Activated CD4-positive, alpha-beta memory T cell treated with anti-CD3 and anti-CD28 coated beads, Interleukin-2, amount 10 ng/mL, durations not matched to agents 7 days and 5 days (primary cell): ENCODE data around the gene CALHM3. TPM values are rescaled to one million over a fixed set of nuclear protein-coding genes. Genes with fewer than 3 reads are reported as not detected.

Source experiments
- CTCF ChIA-PET: fragments of 350-600 bp; sonication (Branson Sonifier 250); formaldehyde crosslinking; loops from one replicate; lab custom pipeline; 2021; ENCODE audit warnings: antibody characterized with exemption, inconsistent platforms; lab: Charles Lee
- POLR2A ChIA-PET: fragments of 350-600 bp; sonication (Branson Sonifier 250); formaldehyde crosslinking; loops from one replicate; lab custom pipeline; 2021; ENCODE audit warnings: antibody characterized with exemption; lab: Charles Lee
- DNase-seq: peaks from one replicate; pipeline ENCODE4 v3.0.0-alpha.2; 2020
- H3K27ac Mint-ChIP-seq: one replicate; pipeline ENCODE4 v1.8.0; 2021; ENCODE audit warnings: mild to moderate bottlenecking, mixed read lengths
- H3K27me3 Mint-ChIP-seq: one replicate; pipeline ENCODE4 v1.8.0; 2021; ENCODE audit warnings: mixed read lengths
- H3K36me3 Mint-ChIP-seq: one replicate; pipeline ENCODE4 v1.8.0; 2021; ENCODE audit warnings: low read depth, mixed read lengths
- H3K4me1 Mint-ChIP-seq: one replicate; pipeline ENCODE4 v1.8.0; 2021; ENCODE audit warnings: mixed read lengths
- H3K4me3 Mint-ChIP-seq: one replicate; pipeline ENCODE4 v1.8.0; 2021; ENCODE audit warnings: mild to moderate bottlenecking, mixed read lengths
- H3K9me3 Mint-ChIP-seq: one replicate; pipeline ENCODE4 v1.8.0; 2021; ENCODE audit warnings: mixed read lengths
- total RNA-seq, 2 experiments: library from RNA; stranded (reverse); gene quantifications; one replicate each; pipeline ENCODE4 v1.2.3, GENCODE V29; 2021

The CALHM3 gene
- total RNA-seq, 2 experiments from 2014 or later: 0.48 to 0.53 TPM

DNA sequence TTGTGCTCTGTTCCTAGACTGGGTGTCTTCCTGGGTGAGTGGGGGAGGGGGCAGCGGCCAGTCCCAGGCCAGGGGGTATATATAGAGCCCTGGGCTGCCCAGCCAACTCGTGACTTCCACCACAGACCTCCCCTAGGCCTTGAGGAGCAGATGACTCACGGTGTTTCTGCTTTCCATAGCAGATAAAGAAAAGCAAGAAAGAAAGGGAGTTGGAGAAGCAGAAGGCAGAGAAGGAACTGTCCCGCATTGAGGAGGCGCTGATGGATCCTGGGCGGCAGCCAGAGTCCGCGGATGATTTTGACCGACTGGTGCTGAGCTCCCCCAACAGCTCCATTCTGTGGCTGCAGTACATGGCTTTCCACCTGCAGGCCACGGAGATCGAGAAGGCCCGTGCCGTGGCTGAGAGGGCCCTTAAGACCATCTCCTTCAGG is 37.0 kb downstream of the CALHM3 start:
- CTCF ChIA-PET: interaction anchor here (0.7 to 1.2 kb wide), 4 partner anchors 9 to 44 kb away, joined by 3 to 10 read pairs (median 3); no protein-coding TSS in a partner anchor
- DNase-seq: no peak
- POLR2A ChIA-PET: interaction anchor here (1.2 to 4.8 kb wide), 3 partner anchors 9 to 43 kb away, joined by 3 to 22 read pairs (median 9); partner anchors contain the start of gene CALHM2
- Mint-ChIP-seq H3K36me3 (peaks cover 80% of the 10 kb centered on the region), H3K27me3 (no peaks in the 10 kb centered on the region), H3K9me3 (no peaks in the 10 kb centered on the region), H3K27ac (no peak overlapping the region), H3K4me3 (no peak overlapping the region), H3K4me1 (peaks cover 20% of the 10 kb centered on the region)

DNA sequence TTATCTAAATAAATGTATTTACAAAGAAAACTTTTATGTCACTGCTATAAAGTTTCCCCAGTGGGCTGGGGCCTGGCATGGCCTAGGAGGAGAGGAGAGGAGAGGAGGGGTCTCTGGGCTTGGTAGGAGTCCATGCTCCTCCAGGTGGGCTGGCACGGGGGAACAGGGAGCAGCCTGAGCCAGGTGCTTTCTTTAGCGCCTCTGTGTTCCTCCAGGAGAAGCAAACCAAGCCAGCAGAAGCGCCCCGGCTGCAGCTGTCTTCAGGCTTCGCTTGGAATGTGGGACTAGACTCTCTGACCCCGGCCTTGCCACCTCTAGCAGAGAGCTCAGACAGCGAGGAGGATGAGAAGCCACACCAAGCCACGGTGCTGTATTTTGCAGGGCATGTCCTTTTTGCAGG is 37.4 kb downstream of the CALHM3 start:
- DNase-seq: no peak
- no peak overlapping the region for H3K27ac Mint-ChIP-seq
- CTCF ChIA-PET: no interaction called here
- peaks cover 21% of the 10 kb centered on the region for H3K4me1 Mint-ChIP-seq
- POLR2A ChIA-PET: interaction anchor here (2.4 to 4.8 kb wide), 2 partner anchors 9 to 11 kb away, joined by 9 to 22 read pairs; partner anchors contain the start of gene CALHM2
- no peak overlapping the region for H3K4me3 Mint-ChIP-seq
- H3K9me3 Mint-ChIP-seq: no peaks in the 10 kb centered on the region
- no peaks in the 10 kb centered on the region for H3K27me3 Mint-ChIP-seq
- H3K36me3 Mint-ChIP-seq: peaks cover 80% of the 10 kb centered on the region

DNA sequence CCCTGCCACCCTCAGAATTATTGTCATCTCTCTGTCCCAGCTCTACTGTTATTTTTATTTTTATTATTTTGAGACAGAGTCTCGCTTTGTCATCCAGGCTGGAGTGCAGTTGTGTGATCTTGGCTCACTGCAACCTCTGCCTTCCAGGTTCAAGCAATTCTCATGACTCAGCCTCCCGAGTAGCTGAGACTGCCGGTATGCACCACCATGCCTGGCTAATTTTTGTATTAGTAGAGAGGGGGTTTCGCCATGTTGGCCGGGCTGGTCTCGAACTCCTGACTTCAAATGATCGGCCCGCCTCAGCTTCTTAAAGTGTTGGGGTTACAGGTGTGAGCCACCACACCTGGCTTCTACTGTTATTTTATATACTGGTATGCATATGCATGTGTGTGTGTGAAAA is 37.8 kb downstream of the CALHM3 start:
- Mint-ChIP-seq H3K27ac (no peak overlapping the region), H3K9me3 (no peaks in the 10 kb centered on the region), H3K27me3 (no peaks in the 10 kb centered on the region), H3K36me3 (peaks cover 81% of the 10 kb centered on the region), H3K4me1 (peaks cover 21% of the 10 kb centered on the region), H3K4me3 (no peak overlapping the region)
- ChIA-PET CTCF (no interaction called here), POLR2A (interaction anchor here (2.4 to 4.8 kb wide), 2 partner anchors 9 to 11 kb away, joined by 9 to 22 read pairs; partner anchors contain the start of gene CALHM2)
- no peak for DNase-seq

DNA sequence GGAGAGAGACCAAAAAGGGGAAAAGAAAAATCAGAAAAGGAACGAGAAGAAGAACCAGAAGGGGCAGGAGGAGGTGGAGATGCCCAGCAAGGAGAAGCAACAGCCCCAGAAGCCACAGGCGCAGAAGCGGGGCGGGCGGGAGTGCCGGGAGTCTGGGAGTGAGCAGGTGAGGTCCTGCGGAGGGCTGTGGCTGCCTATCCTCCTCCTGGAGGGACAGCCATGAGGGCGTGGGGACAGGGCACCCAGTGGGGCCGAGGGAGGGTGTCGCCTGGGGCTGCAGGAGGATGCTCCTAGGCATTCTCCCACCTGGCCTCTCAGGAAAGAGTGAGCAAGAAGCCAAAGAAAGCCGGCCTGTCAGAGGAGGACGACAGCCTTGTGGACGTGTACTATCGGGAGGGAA is 38.6 kb downstream of the CALHM3 start:
- CTCF ChIA-PET: no interaction called here
- H3K9me3 Mint-ChIP-seq: no peaks in the 10 kb centered on the region

DNA sequence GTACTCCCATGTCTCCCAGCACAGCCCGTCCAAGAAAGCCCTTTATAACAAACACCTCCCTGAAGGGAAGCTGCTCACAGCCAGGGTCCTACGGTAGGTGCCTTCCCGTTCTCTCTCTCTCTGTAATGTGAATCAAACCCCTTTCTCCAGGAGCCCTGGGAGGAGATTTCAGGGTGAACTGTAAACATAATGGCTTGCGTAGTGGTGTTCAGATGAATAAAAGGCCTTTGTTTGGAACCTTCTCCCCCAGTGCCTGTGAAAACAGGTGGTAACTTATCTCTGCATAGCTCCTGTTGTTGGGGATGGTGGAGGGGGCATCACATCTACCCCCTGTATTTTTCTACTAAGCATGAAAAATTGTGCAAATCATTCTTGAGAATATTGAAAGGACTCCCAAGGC is 39.3 kb downstream of the CALHM3 start:
- Mint-ChIP-seq H3K27ac (no peak overlapping the region), H3K4me3 (no peak overlapping the region), H3K27me3 (no peaks in the 10 kb centered on the region), H3K36me3 (peaks cover 75% of the 10 kb centered on the region), H3K9me3 (no peaks in the 10 kb centered on the region), H3K4me1 (peaks cover 9% of the 10 kb centered on the region)
- POLR2A ChIA-PET: no interaction called here
- CTCF ChIA-PET: no interaction called here
- no peak for DNase-seq

More for the DNA sequence above, 38.6 kb downstream of the CALHM3 start:
- Mint-ChIP-seq H3K4me3 (no peak overlapping the region), H3K27ac (peak overlapping the region; percentile 23), H3K36me3 (peaks cover 78% of the 10 kb centered on the region), H3K27me3 (no peaks in the 10 kb centered on the region), H3K4me1 (peaks cover 15% of the 10 kb centered on the region)
- no peak for DNase-seq
- POLR2A ChIA-PET: interaction anchor here (4.8 kb wide), 1 partner anchor 12 kb away, joined by 22 read pairs; the partner anchor contains the start of gene CALHM2

DNA sequence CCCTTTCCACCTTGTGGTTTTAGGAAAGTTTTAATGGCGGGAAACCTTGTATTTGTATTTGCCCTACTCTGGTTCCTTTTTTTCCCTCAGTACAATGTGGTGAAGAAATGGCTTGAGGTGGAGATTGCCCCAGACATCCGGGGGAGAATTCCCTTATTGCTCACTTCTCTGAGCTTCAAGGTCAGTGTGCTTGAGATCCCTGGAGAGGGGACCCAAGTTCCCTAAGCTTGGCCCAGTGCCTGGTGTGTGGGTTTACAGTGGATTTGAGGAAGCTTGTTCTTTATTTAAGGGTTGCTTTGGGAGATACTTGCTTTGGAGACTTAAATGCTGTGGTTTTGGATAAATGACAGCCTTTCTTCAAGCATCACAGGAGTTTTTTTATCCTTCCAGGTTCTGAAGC is 45.2 kb downstream of the CALHM3 start:
- Mint-ChIP-seq H3K9me3 (no peaks in the 10 kb centered on the region), H3K4me1 (peaks cover 50% of the 10 kb centered on the region), H3K27me3 (no peaks in the 10 kb centered on the region), H3K4me3 (no peak overlapping the region), H3K27ac (no peak overlapping the region), H3K36me3 (peaks cover 69% of the 10 kb centered on the region)
- no peak for DNase-seq
- POLR2A ChIA-PET: interaction anchor here (0.7 to 2.7 kb wide), 6 partner anchors 9 to 59 kb away, joined by 3 to 9 read pairs (median 4); partner anchors contain the start of gene CALHM2
- CTCF ChIA-PET: interaction anchor here (0.9 to 1.1 kb wide), 2 partner anchors 9 to 52 kb away, joined by 3 read pairs; no protein-coding TSS in a partner anchor

DNA sequence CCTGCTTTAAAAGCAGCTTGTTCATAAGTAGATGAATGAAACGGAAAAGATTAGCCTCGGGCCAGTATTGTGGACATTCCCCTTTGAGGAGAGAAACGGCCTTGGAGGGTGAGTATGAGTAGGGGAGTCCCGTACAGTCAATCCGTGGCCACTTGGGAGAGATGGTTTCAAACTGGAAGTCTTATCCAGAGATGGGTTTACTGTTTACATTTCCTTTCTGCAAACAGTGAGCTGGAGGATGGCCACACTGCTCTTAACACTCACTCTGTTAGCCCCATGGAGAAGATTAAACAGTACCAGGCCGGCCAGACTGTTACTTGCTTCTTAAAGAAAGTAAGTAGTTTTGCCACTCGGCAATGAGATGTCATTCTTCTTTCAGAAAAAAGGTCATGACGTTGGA is 47.1 kb downstream of the CALHM3 start:
- Mint-ChIP-seq H3K4me3 (no peak overlapping the region), H3K27me3 (no peaks in the 10 kb centered on the region), H3K4me1 (peaks cover 66% of the 10 kb centered on the region), H3K9me3 (no peaks in the 10 kb centered on the region), H3K27ac (peak overlapping the region; percentile 48), H3K36me3 (peaks cover 72% of the 10 kb centered on the region)
- ChIA-PET POLR2A (interaction anchor here (1.1 to 2.7 kb wide), 3 partner anchors 11 to 51 kb away, joined by 3 to 9 read pairs (median 5); partner anchors contain the start of genes ATP5MK and PDCD11), CTCF (interaction anchor here (1.4 to 1.6 kb wide), 2 partner anchors 15 to 43 kb away, joined by 3 to 5 read pairs; no protein-coding TSS in a partner anchor)
- no peak for DNase-seq

DNA sequence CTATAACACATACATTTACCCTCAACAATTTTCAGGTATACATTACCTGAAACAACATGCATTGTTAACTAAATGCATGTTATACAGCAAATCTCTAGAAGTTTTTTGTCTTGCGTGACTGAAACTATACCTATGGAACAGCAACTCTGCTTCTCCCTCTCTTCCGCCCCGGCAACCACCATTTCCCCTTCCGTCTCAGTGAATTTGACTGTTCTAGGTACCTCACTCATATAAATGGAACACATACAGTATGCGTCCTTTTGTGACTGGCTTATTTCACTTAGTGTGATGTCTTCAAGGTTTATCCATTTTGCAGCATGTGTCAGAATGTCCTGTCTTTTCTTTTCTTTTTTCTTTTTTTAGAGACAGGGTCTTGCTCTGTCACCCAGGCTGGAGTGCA is 49.4 kb downstream of the CALHM3 start:
- Mint-ChIP-seq H3K36me3 (peaks cover 65% of the 10 kb centered on the region), H3K27me3 (no peaks in the 10 kb centered on the region), H3K4me1 (peaks cover 64% of the 10 kb centered on the region), H3K9me3 (no peaks in the 10 kb centered on the region), H3K27ac (peak overlapping the region; percentile 89), H3K4me3 (peak overlapping the region; percentile 31)
- CTCF ChIA-PET: no interaction called here
- POLR2A ChIA-PET: interaction anchor here (1.1 kb wide), 1 partner anchor 23 kb away, joined by 5 read pairs; no protein-coding TSS in a partner anchor
- DNase-seq: peak; percentile 61

DNA sequence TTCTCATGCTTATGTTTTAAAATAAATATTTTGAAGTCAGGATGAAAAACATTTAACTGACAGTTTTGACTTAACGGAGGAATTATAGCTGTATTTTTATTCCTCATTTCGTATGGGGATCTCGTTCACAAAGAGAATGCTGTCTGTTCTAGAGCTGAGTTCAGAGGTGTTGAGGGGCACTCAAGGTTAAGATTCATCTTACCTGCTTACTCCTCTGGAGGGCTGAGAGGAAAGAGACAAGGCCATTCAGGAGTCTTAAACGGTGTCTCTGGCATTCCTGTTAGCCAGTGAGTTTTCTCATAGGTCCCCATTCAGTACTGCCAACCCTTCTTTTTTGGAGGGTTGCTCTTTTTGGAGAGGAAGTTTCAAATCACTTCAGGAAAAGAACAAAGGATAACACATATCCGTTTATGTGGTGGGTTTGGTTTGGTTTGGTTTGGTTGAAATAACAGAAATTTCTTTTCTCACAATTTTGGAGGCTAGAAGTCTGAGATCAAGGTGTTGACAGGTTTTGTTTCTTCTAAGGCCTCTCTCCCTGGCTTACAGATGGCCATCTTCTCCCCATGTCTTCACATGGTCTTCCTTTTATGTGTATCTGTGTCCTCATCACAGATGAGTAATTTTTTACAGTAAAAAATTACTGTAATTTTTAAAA is 49.9 kb downstream of the CALHM3 start:
- no peak for DNase-seq
- Mint-ChIP-seq H3K4me3 (no peak overlapping the region), H3K9me3 (no peaks in the 10 kb centered on the region), H3K36me3 (peaks cover 70% of the 10 kb centered on the region), H3K27me3 (no peaks in the 10 kb centered on the region), H3K27ac (peak overlapping the region; percentile 89), H3K4me1 (peaks cover 64% of the 10 kb centered on the region)
- CTCF ChIA-PET: interaction anchor here (0.9 to 1.8 kb wide), 2 partner anchors 12 to 22 kb away, joined by 3 to 6 read pairs; no protein-coding TSS in a partner anchor
- POLR2A ChIA-PET: interaction anchor here (1.1 kb wide), 1 partner anchor 22 kb away, joined by 3 read pairs; no protein-coding TSS in a partner anchor

DNA sequence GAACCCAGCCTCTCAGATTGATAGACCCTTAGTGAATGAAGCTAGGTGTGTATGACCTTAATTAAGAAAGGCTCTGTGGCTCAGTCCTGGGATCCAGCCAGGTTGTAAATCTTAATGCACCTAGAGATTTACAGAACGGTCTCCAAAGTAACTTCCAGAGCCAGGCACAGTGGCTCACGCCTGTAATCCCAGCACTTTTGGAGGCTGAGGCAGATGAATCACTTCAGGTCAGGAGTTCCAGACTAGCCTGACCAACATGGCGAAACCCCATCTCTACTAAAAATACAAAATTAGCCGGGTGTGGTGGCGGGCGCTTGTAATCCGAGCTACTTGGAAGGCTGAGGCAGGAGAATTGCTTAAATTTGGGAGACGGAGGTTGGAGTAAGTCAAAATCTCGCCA is 51.2 kb downstream of the CALHM3 start:
- H3K27me3 Mint-ChIP-seq: no peaks in the 10 kb centered on the region
- H3K4me3 Mint-ChIP-seq: no peak overlapping the region
- H3K36me3 Mint-ChIP-seq: peaks cover 73% of the 10 kb centered on the region
- H3K9me3 Mint-ChIP-seq: no peaks in the 10 kb centered on the region
- DNase-seq: no peak
- ChIA-PET CTCF (interaction anchor here (0.8 to 1.8 kb wide), 3 partner anchors 11 to 58 kb away, joined by 3 to 6 read pairs (median 6); no protein-coding TSS in a partner anchor), POLR2A (interaction anchor here (1.1 to 1.2 kb wide), 2 partner anchors 23 kb away, joined by 3 read pairs; no protein-coding TSS in a partner anchor)
- H3K27ac Mint-ChIP-seq: peak overlapping the region; percentile 45
- H3K4me1 Mint-ChIP-seq: peaks cover 60% of the 10 kb centered on the region

DNA sequence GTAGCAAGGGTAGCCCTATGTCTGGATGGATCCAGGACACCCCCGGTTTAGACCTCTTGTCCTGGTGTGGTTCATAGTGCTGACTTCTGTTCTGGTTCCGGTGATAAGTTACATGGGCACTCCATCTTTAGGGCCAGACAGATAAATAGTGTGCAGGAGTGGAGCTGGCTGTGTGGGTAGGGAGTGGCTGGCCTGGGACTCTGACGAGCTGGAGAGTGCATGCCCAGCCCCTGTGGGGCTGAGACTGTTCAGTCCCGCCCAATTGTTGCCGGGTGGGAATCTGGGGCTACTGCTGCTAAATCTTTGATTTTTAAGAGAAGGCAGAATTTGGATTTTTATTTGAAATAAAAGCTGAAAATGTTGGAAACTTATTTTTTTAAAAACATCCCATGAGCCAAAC is 55.3 kb downstream of the CALHM3 start:
- Mint-ChIP-seq H3K27ac (peak overlapping the region; percentile 11), H3K4me3 (no peak overlapping the region), H3K4me1 (peaks cover 22% of the 10 kb centered on the region), H3K27me3 (no peaks in the 10 kb centered on the region), H3K9me3 (no peaks in the 10 kb centered on the region), H3K36me3 (peaks cover 69% of the 10 kb centered on the region)
- no peak for DNase-seq
- ChIA-PET POLR2A (interaction anchor here (1.1 to 3.0 kb wide), 3 partner anchors 10 to 28 kb away, joined by 5 to 10 read pairs (median 7); partner anchors contain the start of genes ATP5MK and PDCD11), CTCF (interaction anchor here (1.5 to 2.3 kb wide), 2 partner anchors 59 to 62 kb away, joined by 5 to 8 read pairs; no protein-coding TSS in a partner anchor)
